IPS-18c (cell line): ENCODE results near the gene MGAT3.
A peak's percentile ranks its signal among the peaks of the same experiment; 100 is the strongest.
"Not testable (repeated sequence)": the region's sequence is repeated elsewhere in the genome, so short reads cannot be mapped to it uniquely, and the experiment has no call there.

ENCODE experiments used
- H3K4me3 ChIP-seq: 2 replicates; pipeline ENCODE4 v1.7.0; 2013; ENCODE audit warnings: low read depth, mild to moderate bottlenecking, low read length, moderate library complexity; ENCODE audit not compliant: insufficient read depth
- H3K9me3 ChIP-seq: one replicate; pipeline ENCODE4 v1.6.1; 2013; ENCODE audit warnings: mild to moderate bottlenecking, low read length, moderate library complexity; ENCODE audit not compliant: control insufficient read depth, insufficient read depth

Gene MGAT3

DNA sequence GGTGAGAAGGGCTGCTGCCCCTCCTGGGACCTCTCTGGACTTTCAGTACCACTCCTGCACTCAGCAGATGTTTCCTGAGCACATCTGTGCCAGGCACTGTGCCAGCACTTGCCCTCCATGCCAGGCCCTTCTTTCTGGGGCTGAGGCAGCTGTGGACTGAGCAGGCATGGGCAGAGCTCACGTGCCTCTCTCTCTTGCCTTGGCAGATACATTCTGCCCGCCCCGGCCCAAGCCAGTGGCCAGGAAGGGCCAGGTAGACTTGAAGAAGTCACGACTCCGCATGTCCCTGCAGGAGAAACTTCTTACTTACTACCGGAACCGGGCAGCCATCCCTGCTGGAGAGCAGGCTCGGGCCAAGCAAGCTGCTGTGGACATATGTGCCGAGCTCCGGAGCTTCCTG, 55.2 kb downstream of the MGAT3 start:
- H3K4me3 ChIP-seq, result no peak overlapping the region
- H3K9me3 ChIP-seq, result no peaks in the 10 kb centered on the region

DNA sequence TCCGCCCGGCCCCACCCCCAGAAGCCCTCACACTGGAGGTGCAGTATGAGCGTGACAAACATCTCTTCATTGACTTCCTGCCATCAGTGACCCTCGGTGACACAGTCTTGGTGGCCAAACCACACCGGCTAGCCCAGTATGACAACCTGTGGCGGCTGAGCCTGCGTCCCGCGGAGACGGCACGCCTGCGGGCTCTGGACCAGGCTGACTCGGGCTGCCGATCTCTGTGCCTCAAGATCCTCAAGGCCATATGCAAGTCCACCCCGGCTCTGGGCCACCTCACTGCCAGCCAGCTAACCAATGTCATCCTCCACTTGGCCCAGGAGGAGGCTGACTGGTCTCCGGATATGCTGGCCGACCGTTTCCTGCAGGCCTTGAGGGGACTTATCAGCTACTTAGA, 57.0 kb downstream of the MGAT3 start:
- H3K4me3 ChIP-seq, result no peak overlapping the region

DNA sequence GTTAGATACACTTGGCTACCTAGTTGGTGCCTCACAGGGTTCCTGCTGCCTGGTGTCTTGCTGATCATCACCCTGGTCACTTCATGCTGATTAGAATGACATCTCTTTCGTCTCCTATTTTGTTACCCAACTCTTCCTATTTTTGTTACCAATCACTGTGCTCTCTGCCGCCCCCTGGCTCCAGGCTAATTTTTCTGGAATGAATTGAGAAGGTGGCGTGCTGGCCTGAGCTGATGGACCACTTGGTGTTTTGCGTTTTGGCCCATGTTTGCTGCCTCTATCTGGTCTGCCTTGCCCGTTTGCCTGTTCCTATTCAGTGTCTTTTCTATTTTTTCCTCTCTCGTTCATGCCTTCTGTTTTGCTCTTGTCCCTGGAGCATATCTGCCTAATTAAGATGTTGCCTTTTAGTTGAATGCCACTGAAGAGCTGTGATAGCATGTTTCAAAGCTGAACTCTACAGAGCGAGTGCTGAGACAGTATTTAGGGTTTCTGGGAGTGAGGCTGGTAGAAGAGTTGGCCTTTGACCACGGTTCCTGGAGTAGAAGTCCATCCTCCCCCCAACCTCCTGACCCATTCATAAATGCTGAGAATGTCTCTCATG, 57.7 kb downstream of the MGAT3 start:
- no peak overlapping the region for H3K4me3 ChIP-seq

More for the DNA sequence above, 57.0 kb downstream of the MGAT3 start:
- no peaks in the 10 kb centered on the region for H3K9me3 ChIP-seq

DNA sequence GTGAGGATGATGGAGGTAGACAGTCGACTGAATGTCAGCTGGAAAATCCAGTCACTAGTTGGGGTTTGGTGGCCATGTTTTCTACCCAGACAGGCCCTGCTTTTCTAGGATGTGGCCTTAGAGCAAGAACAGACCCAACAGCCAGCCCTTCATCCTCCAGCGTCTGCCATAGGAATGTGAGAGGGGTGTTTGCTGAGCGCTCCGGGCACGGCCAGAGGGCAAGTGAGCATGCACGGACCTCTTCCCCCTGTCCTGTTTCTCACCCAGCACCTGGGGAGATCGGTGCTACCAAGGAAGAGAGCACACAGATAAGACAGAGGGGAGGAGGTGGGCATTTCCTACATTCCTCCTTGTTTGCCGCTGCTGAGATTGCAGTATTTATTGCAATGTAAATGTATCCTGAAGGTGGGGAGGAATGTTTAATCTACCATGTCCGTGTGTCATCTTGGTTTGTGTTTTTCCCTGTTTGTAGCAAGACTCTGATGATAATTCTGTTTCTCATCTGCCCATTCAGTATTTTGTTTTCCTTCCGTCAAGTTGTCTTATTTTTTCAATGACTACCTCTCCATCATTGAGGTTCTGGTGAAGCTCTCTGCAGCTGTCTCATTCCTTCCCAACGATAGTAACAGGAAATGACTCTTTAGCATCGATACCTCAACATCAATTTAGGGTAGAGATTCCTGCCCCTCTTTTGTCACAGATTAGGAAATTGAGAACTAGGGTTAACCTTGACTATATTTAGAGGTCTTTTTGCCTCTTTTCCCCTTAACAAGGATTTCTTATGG, 58.6 kb downstream of the MGAT3 start:
- Histone ChIP-seq H3K4me3 (no peak overlapping the region), H3K9me3 (peaks cover under 1% of the 10 kb centered on the region)

More for the DNA sequence above, 57.7 kb downstream of the MGAT3 start:
- H3K9me3 ChIP-seq, result no peaks in the 10 kb centered on the region

DNA sequence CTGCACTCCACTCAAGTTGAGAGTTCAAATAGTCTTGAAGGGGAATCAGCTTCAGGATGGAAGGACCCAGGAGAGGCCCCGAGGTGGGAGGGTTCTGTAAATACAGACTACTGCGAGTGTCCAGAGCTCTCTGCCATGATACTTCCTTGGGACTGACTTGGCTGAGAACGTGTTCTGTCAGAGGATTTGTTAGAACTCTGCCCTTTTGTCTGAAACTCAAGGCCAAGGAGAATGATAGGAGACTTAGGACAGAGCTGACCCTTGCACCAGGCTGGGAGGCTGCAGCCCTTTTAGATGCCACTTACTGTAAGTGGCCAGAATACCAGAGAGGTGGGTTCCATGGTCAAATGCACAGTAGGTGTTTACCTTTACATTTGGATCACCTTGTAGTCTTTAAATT, 60.7 kb downstream of the MGAT3 start:
- Histone ChIP-seq H3K4me3 (no peak overlapping the region), H3K9me3 (peaks cover 4% of the 10 kb centered on the region)

DNA sequence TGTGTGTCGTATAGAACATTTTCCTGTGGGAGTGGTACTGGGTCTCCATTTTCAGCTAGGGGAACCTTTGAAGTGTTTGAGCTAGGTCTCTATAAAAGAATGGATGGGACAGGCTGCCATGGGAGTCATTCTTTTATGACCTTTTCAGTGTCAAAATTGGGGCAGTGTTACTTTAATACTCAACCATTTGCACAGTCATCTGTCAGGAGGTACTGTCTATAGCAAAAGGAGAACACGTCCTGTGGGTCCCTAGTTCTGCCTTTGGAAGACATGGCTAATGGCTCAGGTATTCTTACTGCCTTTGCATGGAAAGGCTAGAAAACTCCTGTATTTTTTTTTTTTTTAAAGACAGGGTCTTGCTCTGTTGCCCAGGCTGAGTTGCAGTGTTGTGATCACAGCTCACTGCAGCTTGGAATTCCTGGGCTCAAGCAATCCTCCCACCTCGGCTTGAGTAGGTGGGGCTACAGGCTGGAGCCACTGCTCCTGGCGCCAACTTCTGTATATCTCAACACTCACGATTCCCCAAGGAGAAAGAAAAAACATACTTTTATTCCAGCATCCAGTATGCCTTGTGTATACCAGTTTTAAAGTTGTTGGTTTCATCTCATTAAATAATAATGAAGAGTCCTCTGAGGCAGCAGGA, 61.5 kb downstream of the MGAT3 start:
- Histone ChIP-seq H3K4me3 (0 out of 2 replicates have a peak overlapping the region, but pooled peaks have one; percentile 98), H3K9me3 (peaks cover 4% of the 10 kb centered on the region)

DNA sequence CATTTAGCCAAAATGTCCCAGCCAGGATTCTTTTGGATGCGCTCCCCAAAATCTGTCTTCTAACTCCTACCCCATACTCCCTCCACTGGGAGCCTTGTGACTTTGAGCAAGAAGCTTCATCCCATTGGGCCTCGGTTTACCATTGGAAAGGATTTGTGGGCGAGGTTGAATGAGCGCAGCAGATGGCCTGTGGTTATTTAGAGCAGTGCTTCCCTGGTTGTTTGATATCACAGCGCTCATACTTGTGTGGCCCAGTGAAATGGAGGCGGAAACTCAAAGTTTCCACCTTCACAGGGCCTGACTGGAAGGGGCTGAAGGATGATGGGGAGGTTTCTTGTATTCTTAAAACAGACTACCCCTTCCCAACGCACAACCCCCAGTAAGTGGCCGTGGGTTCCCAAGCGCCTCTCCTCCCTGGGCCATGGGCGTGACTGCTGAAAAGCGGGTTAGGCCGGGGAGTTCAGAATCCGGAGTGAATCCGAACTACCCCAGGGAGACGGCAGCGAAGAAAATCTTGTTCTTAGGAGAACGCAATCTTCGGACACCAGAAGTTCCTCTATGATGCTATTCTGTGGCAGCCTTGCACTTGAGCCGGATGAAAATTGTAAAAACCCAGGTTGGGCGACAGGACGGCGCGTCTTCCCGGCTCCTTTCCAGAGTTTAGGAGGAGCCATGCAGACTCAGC, 62.3 kb downstream of the MGAT3 start:
- Histone ChIP-seq H3K9me3 (peaks cover 4% of the 10 kb centered on the region), H3K4me3 (peak overlapping the region; percentile 98)

DNA sequence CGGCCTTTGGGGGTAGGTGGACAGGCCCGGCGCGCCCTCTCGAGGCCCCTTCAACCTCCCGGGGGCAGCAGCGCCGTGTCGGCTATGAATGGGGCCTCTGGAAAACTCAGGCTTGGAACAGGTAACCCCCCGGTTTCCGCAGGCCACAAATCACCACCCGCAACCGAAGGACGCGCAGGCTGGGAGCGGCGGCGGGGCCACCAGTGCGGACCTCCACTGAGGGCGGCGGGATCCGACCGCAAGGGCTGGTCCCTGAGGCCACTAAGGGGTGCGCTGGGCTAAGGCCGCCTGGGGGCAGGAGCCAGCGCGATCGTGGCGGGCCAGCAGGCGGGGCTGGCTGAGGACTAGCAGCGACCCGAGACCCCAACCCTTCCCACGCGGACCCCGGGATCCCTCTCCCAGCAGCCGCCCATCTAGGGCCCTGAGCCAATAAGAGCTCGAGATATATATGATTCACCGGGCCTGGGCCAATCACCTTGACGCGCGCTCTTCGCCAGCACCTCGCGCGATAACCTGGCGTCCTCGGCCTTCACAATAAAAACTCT, 62.9 kb downstream of the MGAT3 start:
- H3K4me3 ChIP-seq, result peak overlapping the region; percentile 98
- H3K9me3 ChIP-seq, result peaks cover 4% of the 10 kb centered on the region

DNA sequence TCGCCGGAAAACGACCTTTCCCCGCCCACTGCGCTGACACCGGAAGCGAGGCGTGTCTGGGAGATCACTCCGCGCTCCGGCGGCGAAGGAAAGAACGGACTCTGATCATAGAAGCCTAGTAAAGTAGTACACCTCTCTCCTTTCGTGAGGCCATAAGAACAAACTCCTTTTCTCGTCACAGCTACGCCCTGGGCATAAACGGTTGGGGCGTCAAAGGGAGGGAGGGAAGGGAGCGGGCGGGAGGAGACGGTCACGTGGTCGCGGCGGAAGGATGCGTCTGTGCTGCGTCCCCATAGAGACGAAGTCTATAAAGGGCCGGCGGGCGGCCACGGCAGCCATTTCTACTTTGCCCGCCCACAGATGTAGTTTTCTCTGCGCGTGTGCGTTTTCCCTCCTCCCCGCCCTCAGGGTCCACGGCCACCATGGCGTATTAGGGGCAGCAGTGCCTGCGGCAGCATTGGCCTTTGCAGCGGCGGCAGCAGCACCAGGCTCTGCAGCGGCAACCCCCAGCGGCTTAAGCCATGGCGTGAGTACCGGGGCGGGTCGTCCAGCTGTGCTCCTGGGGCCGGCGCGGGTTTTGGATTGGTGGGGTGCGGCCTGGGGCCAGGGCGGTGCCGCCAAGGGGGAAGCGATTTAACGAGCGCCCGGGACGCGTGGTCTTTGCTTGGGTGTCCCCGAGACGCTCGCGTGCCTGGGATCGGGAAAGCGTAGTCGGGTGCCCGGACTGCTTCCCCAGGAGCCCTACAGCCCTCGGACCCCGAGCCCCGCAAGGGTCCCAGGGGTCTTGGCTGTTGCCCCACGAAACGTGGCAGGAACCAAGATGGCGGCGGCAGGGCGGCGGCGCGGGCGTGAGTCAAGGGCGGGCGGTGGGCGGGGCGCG, 63.7 kb downstream of the MGAT3 start, which contains the start of gene ATF4:
TSS of gene ATF4 (plus strand) at position 337 of the 880 bp plus-strand sequence. CDS start 884 bp downstream, outside the sequence.
- Histone ChIP-seq H3K9me3 (peaks cover 4% of the 10 kb centered on the region), H3K4me3 (peak within 1 kb of the TSS; percentile 98)

DNA sequence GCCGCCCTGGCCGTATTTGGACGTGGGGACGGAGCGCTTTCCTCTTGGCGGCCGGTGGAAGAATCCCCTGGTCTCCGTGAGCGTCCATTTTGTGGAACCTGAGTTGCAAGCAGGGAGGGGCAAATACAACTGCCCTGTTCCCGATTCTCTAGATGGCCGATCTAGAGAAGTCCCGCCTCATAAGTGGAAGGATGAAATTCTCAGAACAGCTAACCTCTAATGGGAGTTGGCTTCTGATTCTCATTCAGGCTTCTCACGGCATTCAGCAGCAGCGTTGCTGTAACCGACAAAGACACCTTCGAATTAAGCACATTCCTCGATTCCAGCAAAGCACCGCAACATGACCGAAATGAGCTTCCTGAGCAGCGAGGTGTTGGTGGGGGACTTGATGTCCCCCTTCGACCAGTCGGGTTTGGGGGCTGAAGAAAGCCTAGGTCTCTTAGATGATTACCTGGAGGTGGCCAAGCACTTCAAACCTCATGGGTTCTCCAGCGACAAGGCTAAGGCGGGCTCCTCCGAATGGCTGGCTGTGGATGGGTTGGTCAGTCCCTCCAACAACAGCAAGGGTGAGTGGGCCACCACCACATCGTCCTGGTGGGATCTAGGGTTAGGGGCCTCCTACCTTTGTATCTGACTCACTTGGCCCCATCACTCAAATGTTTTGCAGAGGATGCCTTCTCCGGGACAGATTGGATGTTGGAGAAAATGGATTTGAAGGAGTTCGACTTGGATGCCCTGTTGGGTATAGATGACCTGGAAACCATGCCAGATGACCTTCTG, 64.5 kb downstream of the MGAT3 start:
- peak overlapping the region; percentile 98 for H3K4me3 ChIP-seq
- H3K9me3 ChIP-seq, result not testable (repeated sequence)

DNA sequence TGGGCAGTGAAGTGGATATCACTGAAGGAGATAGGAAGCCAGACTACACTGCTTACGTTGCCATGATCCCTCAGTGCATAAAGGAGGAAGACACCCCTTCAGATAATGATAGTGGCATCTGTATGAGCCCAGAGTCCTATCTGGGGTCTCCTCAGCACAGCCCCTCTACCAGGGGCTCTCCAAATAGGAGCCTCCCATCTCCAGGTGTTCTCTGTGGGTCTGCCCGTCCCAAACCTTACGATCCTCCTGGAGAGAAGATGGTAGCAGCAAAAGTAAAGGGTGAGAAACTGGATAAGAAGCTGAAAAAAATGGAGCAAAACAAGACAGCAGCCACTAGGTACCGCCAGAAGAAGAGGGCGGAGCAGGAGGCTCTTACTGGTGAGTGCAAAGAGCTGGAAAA, 65.3 kb downstream of the MGAT3 start:
- H3K9me3 ChIP-seq, result not testable (repeated sequence)
- H3K4me3 ChIP-seq, result peak overlapping the region; percentile 98

DNA sequence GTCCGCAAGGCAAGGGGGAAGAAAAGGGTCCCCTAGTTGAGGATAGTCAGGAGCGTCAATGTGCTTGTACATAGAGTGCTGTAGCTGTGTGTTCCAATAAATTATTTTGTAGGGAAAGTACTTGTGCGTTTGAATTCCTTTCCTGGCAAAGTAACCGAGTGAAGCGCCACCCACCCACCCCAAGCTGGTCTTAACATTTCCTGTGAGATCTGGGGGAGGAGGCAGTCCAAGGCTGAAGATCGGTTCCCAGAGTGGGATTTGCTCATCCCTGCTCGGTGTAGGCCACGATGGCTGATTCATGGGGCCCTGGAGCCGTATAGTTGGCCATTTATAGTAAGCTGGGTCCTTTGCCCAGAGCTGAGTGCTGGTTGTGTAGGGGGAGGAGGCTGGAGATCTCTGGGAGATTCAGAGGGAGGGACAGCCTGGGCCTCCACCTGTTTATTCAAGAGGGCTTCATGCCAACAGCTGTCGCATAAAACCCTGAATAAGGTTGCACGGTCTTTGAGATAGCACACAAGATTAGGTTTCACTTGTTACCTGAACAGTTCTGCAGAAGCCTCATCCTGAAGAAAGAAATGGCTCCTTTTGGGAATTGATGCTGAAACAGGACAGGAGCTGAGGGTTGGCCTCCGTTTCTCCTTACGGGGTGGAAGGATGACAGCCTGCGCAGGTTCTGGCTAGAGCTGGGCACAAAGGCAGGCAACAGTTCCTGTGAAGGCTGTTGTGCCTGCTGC, 65.9 kb downstream of the MGAT3 start:
- H3K4me3 ChIP-seq, result peak overlapping the region; percentile 22; the same call in 1 of the 2 replicates
- peaks cover 4% of the 10 kb centered on the region for H3K9me3 ChIP-seq

DNA sequence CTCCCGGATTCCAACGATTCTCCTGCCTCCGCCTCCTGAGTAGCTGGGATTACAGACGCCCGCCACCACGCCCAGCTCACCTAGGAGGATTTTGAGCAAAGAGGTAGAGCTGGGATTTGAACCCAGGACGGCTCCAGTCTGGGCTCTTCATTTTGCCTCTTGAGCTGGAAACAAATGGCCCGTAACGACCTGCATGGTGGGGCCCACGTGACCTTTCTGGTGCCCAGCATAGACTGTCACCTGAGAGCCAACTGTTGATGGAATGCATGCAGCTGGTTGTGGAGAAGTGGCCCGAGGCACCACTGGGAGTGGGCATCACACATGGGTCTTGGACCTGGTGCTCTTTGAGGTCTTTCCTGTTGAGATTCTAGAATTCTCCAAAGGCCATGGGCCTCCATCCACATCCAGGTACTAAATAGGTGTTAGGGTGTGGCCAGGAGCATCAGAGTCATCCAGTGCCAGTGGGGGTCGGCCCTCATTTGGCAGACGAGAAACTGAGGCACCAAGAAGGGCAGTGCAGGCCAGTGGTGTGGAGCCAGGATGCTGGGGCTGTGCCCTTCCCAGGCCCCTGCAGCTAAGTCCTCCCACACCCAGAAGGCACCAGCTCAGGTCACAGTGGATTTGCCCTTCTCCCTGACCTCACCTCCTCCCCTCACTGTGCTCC, 67.4 kb downstream of the MGAT3 start:
- Histone ChIP-seq H3K4me3 (no peak overlapping the region), H3K9me3 (peaks cover 4% of the 10 kb centered on the region)

DNA sequence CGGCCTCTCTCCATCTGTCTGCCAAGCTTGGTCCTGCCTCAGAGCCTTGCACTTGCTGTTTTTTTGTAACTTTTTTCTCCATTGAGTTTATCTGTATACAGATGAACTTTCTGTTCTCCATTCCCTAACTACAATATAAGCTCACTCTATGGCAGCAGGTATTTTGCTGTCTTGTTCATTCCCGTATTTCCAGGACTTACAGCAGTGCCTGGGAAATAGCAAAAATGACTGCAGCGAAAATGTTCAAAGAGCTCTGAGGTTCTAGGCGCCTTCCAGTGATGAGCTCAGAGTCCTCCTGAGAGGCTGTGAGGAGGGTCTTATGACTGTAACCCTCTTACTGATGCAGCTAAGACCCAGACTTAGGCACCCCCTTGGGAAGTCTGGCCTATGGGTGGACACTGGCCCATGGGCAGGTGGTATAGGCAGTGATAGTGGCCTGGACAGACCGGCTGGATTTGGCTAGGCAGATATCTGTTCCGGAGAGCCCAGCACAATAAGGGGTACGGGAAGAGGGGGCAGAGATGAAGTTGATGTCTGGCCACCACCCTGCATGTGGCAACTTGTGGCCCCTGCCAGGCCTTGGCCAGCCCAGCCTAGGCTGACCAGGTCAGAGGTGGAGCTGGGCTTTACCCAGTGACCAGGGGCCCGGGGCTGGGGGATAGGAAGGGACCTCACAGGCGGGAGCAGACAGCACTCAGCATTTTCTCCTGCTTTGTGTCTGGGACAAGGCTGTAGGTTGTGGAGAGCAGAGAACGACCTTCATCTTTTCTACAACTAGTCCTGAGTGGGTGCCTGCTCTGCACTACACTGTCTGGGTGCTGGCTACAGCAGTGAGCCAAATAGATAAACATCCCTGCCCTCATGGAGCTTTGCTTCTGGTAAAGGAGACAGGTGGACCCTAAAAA, 68.2 kb downstream of the MGAT3 start:
- Histone ChIP-seq H3K4me3 (no peak overlapping the region), H3K9me3 (peaks cover 4% of the 10 kb centered on the region)
